Body of pancreas (tissue), 4 donors: ENCODE measurements around the gene ZNF185.

ENCODE experiments used
- CTCF ChIP-seq, 7 experiments: fragments of 450-650 bp in 4 of 7; fragments of 200-600 bp in 3 of 7; sonication (generic) in 3 of 7; IDR thresholded peaks; one replicate each; pipeline ENCODE4 v1.5.1; 2016 to 2019; ENCODE audit warnings: antibody characterized with exemption in 7 of 7
- POLR2A ChIP-seq, 3 donors: fragments of 450-650 bp; IDR thresholded peaks; one replicate each; pipeline ENCODE4 v1.6.1; 2016; ENCODE audit warnings: antibody characterized with exemption in 3 of 3, mild to moderate bottlenecking in 2 of 3

GRCh38 chrX:152932598-152933175, 34.8 kb downstream of the ZNF185 start:
- TF ChIP-seq CTCF (IDR thresholded peaks at IDR 0.05) (no peak), POLR2A (IDR thresholded peaks at IDR 0.05) (no peak)
